HG02943 (cell line): ENCODE measurements around the gene ITPR1.
A peak's percentile ranks its signal among the peaks of the same experiment; 100 is the strongest.
"Not testable (repeated sequence)": the region's sequence is repeated elsewhere in the genome, so short reads cannot be mapped to it uniquely, and the experiment has no call there.

ENCODE experiments used
- ATAC-seq: cut with Tn5 transposase; IDR thresholded peaks from one replicate; pipeline ENCODE4 v1.9.1; 2021; ENCODE audit warnings: mild to moderate bottlenecking, low read depth, moderate library complexity; ENCODE audit not compliant: unreplicated experiment

The ITPR1 gene

GRCh38 chr3:4751502-4752101 lies 258.5 kb downstream of the ITPR1 start:
- ATAC-seq, result no peak

- ATAC-seq, result peak; percentile 34
Observed at GRCh38 chr3:4752201-4753072, 259.3 kb downstream of the ITPR1 start.

GRCh38 chr3:4753073-4753691 lies 260.0 kb downstream of the ITPR1 start:
- peak; percentile 27 for ATAC-seq

- ATAC-seq, result peak; percentile 57
Observed at GRCh38 chr3:4754180-4755086, 261.3 kb downstream of the ITPR1 start.

GRCh38 chr3:4755566-4755965 lies 262.4 kb downstream of the ITPR1 start:
- ATAC-seq, result no peak

- ATAC-seq, result no peak
Observed at GRCh38 chr3:4756057-4756775, 263.1 kb downstream of the ITPR1 start.

- ATAC-seq, result peak; percentile 30
Observed at GRCh38 chr3:4756855-4757574, 263.9 kb downstream of the ITPR1 start.

- no peak for ATAC-seq
Observed at GRCh38 chr3:4757575-4758248, 264.6 kb downstream of the ITPR1 start.

- no peak for ATAC-seq
Observed at GRCh38 chr3:4758249-4758860, 265.2 kb downstream of the ITPR1 start.

GRCh38 chr3:4758957-4759656 lies 266.0 kb downstream of the ITPR1 start:
- ATAC-seq, result no peak

GRCh38 chr3:4759689-4760312 lies 266.7 kb downstream of the ITPR1 start:
- ATAC-seq, result no peak

GRCh38 chr3:4761759-4762158 lies 268.6 kb downstream of the ITPR1 start:
- ATAC-seq, result no peak

- ATAC-seq, result not testable (repeated sequence)
Observed at GRCh38 chr3:4762481-4763230, 269.5 kb downstream of the ITPR1 start.

- no peak for ATAC-seq
Observed at GRCh38 chr3:4763604-4764247, 270.6 kb downstream of the ITPR1 start.

- ATAC-seq, result no peak
Observed at GRCh38 chr3:4765212-4765611, 272.1 kb downstream of the ITPR1 start.

GRCh38 chr3:4766263-4766662 lies 273.1 kb downstream of the ITPR1 start:
- ATAC-seq, result no peak
